ENCODE results near the gene CSF3.
A peak's percentile ranks its signal among the peaks of the same experiment; 100 is the strongest.

Gene CSF3

DNA sequence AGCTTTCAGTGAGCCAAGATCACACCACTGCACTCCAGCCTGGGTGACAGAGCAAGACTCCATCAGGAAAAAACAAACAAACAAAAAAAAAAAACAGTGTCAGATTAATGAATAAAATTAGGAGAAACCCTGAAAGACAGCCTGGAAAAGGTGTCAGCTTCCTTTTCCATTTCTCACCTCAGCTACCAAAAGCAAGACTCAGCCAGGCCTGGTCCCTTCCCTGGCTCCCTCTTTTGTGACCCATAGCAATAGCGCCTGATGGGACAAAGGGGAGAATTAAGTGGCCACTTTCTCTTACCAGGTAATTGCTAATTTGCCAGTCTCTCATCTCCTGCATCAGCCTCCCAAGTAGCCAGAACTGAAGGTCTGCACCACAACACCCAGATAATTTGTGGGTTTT is 43.6 kb downstream of the CSF3 start:
- no peak for ATAC-seq

DNA sequence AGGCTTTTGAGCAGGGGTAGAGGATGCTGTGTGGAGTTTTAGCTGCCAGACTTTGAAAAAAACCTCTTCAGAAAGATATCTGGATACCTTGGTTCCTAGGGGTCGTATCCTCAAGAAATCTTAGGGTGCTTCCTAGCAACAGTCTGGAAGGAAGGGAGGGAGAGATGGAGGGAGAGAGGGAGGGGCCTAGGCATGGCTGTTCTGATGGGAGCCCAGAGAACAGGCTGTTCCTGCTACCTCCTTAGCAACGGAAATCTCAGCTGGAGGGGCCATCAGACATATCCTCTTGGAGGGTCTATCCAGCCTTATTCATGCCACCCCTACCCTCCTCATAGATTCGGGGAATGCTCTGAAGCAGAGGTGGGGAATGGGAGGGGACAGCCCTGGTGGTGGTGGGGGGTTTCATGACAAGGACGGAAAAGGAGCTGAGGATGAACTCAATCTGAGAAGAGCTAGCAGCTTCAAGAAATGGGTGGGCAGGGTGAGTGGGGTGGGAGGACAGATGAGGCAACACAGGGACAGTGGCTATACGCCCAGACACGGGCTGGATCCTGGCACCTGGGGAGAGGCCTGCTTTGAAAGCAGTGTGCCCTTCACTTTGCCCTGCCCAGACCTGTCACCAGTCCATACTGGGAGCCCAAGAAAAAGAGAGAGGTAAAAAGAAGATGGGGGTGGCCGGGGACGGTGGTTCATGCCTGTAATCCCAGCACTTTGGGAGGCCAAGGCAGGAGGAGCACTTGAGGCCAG is 44.7 kb downstream of the CSF3 start:
- no peak for ATAC-seq
- TF ChIP-seq BACH2 (CRISPR knock-in tag; IDR thresholded peaks at IDR 0.05; ENCODE audit: borderline replicate concordance) = no peak
- no peak for TF ChIP-seq ISL1 (CRISPR knock-in tag; IDR thresholded peaks at IDR 0.05)
- no peak for TF ChIP-seq GLIS3 (CRISPR knock-in tag; IDR thresholded peaks at IDR 0.05)
- TF ChIP-seq RARB (CRISPR knock-in tag; IDR thresholded peaks at IDR 0.05) = no peak
- TF ChIP-seq ZNF8 (CRISPR knock-in tag; IDR thresholded peaks at IDR 0.05) = no peak

More for the DNA sequence above, 43.6 kb downstream of the CSF3 start:
- TF ChIP-seq SNAI2 (CRISPR knock-in tag; IDR thresholded peaks at IDR 0.05) = no peak

DNA sequence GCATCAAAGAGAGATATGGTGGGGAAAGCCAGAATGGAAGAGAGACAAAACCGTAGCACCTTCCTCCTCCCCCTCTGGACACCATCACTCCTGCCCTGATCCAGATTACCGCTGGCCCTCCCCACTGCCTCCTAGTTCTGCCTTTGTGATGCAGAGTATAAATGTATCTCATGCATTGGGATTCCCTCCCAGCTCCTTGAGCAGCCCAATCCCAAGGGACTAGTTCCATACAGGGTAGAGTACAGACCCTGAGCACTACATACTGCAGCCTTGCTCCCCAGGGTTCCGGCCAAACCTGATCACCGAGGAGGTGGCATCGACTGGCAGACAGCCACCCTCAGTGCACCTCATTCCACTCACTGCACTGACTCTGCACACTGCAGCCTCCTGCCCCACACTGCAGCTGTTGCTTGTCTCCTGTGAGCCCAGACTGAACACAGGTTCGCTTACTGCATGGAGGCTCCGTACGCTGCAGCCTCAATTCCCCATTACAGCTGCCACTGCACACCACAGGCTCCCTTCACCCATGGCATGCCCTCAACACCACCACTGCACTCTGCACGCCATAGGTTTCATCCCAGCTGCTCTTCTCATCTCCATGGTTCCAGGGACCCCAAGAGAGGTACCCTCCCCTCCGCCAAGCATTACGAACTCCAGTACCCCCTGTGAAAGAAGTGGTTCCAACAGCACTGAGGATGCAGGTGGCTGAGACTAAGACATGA is 45.8 kb downstream of the CSF3 start:
- no peak for ATAC-seq

DNA sequence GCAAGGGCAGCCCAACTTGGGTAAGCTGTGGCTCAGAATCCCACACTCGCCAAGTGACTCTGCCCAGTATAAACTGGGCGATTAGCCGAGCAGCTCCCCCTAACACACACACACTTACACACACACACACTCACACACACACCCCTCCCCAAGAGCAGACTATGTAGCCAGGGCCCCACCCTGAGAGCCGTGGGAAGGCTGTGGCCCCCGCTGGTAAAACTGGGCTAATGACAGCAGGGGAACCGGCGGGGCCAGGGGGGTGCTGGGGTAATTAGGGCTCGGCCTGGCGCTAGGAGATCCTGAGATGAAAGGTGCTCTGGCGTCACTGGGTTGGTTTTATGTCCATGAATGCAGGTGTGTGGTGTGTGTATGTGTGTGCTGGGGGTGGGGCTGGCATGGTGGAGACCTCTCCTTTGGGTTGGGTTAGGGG is 46.4 kb downstream of the CSF3 start:
- TF ChIP-seq ZNF8 (CRISPR knock-in tag; IDR thresholded peaks at IDR 0.05) (no peak), ZFP3 (CRISPR knock-in tag; IDR thresholded peaks at IDR 0.05) (no peak), ISL1 (CRISPR knock-in tag; IDR thresholded peaks at IDR 0.05) (no peak), ESRRG (CRISPR knock-in tag; IDR thresholded peaks at IDR 0.05) (no peak), OSR1 (CRISPR knock-in tag; IDR thresholded peaks at IDR 0.05) (no peak), BACH2 (CRISPR knock-in tag; IDR thresholded peaks at IDR 0.05; ENCODE audit: borderline replicate concordance) (no peak)
- ATAC-seq = no peak

More for the DNA sequence above, 45.8 kb downstream of the CSF3 start:
- TF ChIP-seq CSDC2 (CRISPR knock-in tag; IDR thresholded peaks at IDR 0.05) (no peak), PPARA (CRISPR knock-in tag; IDR thresholded peaks at IDR 0.05; ENCODE audit: borderline replicate concordance) (no peak), ARNTL (CRISPR knock-in tag; IDR thresholded peaks at IDR 0.05; ENCODE audit: borderline replicate concordance, low read depth) (no peak), ZNF565 (CRISPR knock-in tag; conservative IDR thresholded peaks at IDR 0.05; ENCODE audit: low read depth) (no peak), TOX (CRISPR knock-in tag; IDR thresholded peaks at IDR 0.05; ENCODE audit: borderline replicate concordance) (no peak)
- TF ChIP-seq, protein P1, sequence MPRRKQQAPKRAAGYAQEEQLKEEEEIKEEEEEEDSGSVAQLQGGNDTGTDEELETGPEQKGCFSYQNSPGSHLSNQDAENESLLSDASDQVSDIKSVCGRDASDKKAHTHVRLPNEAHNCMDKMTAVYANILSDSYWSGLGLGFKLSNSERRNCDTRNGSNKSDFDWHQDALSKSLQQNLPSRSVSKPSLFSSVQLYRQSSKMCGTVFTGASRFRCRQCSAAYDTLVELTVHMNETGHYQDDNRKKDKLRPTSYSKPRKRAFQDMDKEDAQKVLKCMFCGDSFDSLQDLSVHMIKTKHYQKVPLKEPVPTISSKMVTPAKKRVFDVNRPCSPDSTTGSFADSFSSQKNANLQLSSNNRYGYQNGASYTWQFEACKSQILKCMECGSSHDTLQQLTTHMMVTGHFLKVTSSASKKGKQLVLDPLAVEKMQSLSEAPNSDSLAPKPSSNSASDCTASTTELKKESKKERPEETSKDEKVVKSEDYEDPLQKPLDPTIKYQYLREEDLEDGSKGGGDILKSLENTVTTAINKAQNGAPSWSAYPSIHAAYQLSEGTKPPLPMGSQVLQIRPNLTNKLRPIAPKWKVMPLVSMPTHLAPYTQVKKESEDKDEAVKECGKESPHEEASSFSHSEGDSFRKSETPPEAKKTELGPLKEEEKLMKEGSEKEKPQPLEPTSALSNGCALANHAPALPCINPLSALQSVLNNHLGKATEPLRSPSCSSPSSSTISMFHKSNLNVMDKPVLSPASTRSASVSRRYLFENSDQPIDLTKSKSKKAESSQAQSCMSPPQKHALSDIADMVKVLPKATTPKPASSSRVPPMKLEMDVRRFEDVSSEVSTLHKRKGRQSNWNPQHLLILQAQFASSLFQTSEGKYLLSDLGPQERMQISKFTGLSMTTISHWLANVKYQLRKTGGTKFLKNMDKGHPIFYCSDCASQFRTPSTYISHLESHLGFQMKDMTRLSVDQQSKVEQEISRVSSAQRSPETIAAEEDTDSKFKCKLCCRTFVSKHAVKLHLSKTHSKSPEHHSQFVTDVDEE (CRISPR knock-in tag; IDR thresholded peaks at IDR 0.05) = no peak

DNA sequence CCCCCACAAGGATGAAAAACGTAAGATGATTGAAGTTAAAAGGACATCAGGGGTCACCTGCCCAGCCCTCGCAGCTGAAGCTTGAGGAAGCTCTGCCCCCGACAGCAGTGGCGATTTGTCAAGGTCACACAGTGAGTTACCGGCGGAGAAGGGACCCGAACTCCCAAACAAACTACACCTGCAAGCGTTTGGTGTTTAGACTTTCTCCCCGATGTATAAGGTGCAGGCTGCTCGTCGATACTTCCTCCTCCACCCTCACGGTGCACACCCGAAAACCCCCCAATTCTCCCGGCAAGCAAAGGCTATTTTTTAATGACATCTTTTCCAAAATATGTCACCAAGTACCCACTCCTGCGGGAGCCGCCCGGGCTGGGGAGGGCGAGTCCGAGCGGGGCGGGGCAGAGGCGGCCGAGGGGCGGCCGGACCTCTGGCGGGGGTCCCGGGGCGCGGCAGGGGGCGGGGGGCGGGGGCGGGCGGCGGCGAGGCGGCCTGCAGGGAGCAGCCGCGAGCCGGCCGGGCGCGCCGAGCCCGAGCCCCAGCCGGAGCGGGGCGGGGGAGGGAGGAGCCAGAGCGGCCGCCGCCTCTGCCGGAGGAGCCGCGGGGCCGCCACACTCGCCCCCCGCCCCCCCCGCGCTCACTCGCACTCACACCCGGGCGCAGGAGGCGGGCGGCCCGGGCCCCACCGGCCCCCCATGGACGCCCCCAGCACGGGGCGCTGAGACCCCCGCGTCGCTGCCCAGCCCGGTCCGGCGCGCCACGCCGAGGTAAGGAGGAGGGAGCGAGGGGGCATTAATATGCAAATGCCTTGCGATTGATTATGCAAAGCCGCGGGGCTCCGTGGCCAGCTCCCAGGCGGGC is 47.3 kb downstream of the CSF3 start, which contains the start of gene THRA:
THRA (plus strand) TSS at position 637 of the 858 bp plus-strand sequence. CDS start 11,524 bp downstream, outside the sequence.
- peak; percentile 55 for ATAC-seq

DNA sequence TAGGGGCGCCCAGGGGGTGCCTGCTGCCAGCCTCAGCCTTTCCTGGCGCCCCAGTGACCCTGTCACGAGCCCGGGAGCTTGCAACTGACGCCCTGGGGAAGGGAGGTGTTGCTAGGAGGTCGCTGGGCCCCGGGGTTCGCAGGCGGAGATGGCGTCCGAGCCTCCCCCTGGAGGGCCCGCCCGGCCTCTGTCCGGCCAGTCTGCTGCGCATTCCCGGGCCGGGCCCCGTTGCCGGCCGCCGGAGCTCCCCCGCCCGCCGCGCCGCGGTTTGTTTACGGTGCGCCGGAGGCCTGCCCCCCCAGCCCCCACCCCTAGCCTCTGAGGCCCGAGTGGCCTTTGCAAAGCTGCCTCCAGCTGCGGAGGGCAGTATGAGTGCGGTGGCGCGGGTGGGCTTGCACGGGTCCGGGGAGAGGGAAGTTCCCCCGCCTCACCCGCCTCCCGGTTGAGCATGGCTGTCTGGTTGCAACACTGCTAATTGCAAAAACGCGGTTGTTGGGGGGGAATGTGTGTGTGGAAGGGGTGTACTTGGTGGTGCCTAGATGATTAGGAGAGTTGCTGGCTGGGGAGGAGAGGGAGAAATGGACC is 48.0 kb downstream of the CSF3 start:
- peak; percentile 58 for ATAC-seq
- TF ChIP-seq ZNF8 (CRISPR knock-in tag; IDR thresholded peaks at IDR 0.05) (no peak), GLIS3 (CRISPR knock-in tag; IDR thresholded peaks at IDR 0.05) (no peak), ZNF565 (CRISPR knock-in tag; conservative IDR thresholded peaks at IDR 0.05; ENCODE audit: low read depth) (no peak), ARNTL (CRISPR knock-in tag; IDR thresholded peaks at IDR 0.05; ENCODE audit: borderline replicate concordance, low read depth) (no peak), OSR1 (CRISPR knock-in tag; IDR thresholded peaks at IDR 0.05) (no peak), SNAI2 (CRISPR knock-in tag; IDR thresholded peaks at IDR 0.05) (no peak), RARB (CRISPR knock-in tag; IDR thresholded peaks at IDR 0.05) (no peak), TOX (CRISPR knock-in tag; IDR thresholded peaks at IDR 0.05; ENCODE audit: borderline replicate concordance) (no peak), PPARA (CRISPR knock-in tag; IDR thresholded peaks at IDR 0.05; ENCODE audit: borderline replicate concordance) (no peak)
- TF ChIP-seq, protein P2, sequence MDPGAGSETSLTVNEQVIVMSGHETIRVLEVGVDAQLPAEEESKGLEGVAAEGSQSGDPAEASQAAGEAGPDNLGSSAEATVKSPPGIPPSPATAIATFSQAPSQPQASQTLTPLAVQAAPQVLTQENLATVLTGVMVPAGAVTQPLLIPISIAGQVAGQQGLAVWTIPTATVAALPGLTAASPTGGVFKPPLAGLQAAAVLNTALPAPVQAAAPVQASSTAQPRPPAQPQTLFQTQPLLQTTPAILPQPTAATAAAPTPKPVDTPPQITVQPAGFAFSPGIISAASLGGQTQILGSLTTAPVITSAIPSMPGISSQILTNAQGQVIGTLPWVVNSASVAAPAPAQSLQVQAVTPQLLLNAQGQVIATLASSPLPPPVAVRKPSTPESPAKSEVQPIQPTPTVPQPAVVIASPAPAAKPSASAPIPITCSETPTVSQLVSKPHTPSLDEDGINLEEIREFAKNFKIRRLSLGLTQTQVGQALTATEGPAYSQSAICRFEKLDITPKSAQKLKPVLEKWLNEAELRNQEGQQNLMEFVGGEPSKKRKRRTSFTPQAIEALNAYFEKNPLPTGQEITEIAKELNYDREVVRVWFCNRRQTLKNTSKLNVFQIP (CRISPR knock-in tag; IDR thresholded peaks at IDR 0.05; ENCODE audit: borderline replicate concordance, low read depth) = no peak
- TF ChIP-seq, protein P1 (CRISPR knock-in tag; IDR thresholded peaks at IDR 0.05) = no peak

More for the DNA sequence above, 47.3 kb downstream of the CSF3 start, which contains the start of gene THRA:
- peak; percentile 47 for TF ChIP-seq ZNF70 (CRISPR knock-in tag; IDR thresholded peaks at IDR 0.05)
- no peak for TF ChIP-seq ZNF565 (CRISPR knock-in tag; conservative IDR thresholded peaks at IDR 0.05; ENCODE audit: low read depth)
- TF ChIP-seq OSR1 (CRISPR knock-in tag; IDR thresholded peaks at IDR 0.05) = no peak

All from SK-N-SH treated with all-trans-retinoic acid at 6 μM for 48 hours (cell line).